ENCODE measurements around the gene CYP1A2. TPM values are rescaled to one million over a fixed set of nuclear protein-coding genes. Genes with fewer than 3 reads are reported as not detected.
A peak's percentile ranks its signal among the peaks of the same experiment; 100 is the strongest.

Gene CYP1A2
- total and polyA plus RNA-seq, 2 of the 13 experiments (the other 11 are each of a cell fraction or from before 2014, with no cell fraction given), result 0.07 TPM; not detected in 1

DNA sequence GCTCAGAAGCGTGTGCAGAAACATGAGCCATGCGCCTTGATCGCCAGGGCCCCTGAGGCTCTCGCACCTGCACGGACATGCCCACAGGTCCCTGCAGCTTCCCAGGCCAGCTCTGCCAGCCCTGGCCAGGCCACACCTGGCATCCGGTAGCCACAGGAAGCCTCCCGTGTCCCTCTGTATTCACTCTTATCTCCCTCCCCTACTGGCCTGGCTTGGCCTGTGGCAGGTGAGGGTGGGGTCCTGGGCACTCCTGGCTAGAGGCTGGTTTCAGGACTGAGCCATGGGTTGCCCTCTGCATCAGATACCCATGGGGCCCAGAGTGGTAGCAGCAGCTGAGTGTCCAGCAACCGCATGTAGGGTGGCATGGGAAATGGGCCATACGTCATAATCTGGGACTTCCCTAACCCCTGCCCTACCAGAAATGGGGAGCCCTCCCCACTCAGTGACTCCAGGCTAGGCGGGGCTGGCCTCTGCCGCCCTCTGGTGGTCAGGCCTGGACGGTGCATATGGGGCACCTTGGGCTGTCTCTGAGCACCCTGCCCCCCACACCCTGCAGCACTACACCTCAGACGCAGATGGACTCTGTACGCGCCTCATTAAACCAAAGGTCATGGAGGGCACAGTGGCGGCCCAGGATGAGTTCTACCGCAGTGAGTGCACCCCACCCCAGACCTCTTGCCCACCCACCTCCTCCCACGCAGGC, 51.4 kb downstream of the CYP1A2 start (continued):
- no peak for TF ChIP-seq MAFF (IDR thresholded peaks at IDR 0.05; ENCODE audit: low read depth, low read length)
- no peak for TF ChIP-seq ZFP36 (IDR thresholded peaks at IDR 0.05; ENCODE audit: borderline replicate concordance, low read depth, low read length, partially characterized antibody)
- no peak for TF ChIP-seq TSC22D2 (CRISPR knock-in tag; IDR thresholded peaks at IDR 0.05; ENCODE audit: borderline replicate concordance)
- TF ChIP-seq, protein P1, sequence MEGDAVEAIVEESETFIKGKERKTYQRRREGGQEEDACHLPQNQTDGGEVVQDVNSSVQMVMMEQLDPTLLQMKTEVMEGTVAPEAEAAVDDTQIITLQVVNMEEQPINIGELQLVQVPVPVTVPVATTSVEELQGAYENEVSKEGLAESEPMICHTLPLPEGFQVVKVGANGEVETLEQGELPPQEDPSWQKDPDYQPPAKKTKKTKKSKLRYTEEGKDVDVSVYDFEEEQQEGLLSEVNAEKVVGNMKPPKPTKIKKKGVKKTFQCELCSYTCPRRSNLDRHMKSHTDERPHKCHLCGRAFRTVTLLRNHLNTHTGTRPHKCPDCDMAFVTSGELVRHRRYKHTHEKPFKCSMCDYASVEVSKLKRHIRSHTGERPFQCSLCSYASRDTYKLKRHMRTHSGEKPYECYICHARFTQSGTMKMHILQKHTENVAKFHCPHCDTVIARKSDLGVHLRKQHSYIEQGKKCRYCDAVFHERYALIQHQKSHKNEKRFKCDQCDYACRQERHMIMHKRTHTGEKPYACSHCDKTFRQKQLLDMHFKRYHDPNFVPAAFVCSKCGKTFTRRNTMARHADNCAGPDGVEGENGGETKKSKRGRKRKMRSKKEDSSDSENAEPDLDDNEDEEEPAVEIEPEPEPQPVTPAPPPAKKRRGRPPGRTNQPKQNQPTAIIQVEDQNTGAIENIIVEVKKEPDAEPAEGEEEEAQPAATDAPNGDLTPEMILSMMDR (CRISPR knock-in tag; IDR thresholded peaks at IDR 0.05), result peak; percentile 97
- no peak for TF ChIP-seq ZNF766 (CRISPR knock-in tag; IDR thresholded peaks at IDR 0.05; ENCODE audit: borderline replicate concordance)
- peak; percentile 40; the same call in 1 of the 2 replicates for TF ChIP-seq ZNF768 (CRISPR knock-in tag; IDR thresholded peaks at IDR 0.05)
- no peak for TF ChIP-seq ARNTL (CRISPR knock-in tag; IDR thresholded peaks at IDR 0.05)
- no peak for TF ChIP-seq NFE2L2 (IDR thresholded peaks at IDR 0.05; ENCODE audit: low read length)
- peak; percentile 96 for TF ChIP-seq RAD21 (CRISPR knock-in tag; IDR thresholded peaks at IDR 0.05)
- TF ChIP-seq, protein P2, sequence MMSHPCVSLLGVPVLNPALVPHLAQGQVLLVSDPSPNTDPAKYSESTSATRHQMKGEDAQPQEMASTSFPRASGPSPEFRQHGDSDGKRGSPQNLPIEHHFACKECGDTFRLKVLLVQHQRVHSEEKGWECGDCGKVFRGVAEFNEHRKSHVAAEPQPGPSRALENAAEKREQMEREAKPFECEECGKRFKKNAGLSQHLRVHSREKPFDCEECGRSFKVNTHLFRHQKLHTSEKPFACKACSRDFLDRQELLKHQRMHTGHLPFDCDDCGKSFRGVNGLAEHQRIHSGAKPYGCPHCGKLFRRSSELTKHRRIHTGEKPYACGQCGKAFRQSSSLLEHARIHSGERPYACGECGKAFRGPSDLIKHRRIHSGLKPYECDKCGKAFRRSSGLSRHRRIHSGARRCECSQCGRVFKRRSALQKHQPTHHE (CRISPR knock-in tag; IDR thresholded peaks at IDR 0.05; ENCODE audit: borderline replicate concordance), result no peak
- TF ChIP-seq, protein P3, sequence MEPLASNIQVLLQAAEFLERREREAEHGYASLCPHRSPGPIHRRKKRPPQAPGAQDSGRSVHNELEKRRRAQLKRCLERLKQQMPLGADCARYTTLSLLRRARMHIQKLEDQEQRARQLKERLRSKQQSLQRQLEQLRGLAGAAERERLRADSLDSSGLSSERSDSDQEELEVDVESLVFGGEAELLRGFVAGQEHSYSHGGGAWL (CRISPR knock-in tag; IDR thresholded peaks at IDR 0.05), result no peak
- TF ChIP-seq, protein P4, sequence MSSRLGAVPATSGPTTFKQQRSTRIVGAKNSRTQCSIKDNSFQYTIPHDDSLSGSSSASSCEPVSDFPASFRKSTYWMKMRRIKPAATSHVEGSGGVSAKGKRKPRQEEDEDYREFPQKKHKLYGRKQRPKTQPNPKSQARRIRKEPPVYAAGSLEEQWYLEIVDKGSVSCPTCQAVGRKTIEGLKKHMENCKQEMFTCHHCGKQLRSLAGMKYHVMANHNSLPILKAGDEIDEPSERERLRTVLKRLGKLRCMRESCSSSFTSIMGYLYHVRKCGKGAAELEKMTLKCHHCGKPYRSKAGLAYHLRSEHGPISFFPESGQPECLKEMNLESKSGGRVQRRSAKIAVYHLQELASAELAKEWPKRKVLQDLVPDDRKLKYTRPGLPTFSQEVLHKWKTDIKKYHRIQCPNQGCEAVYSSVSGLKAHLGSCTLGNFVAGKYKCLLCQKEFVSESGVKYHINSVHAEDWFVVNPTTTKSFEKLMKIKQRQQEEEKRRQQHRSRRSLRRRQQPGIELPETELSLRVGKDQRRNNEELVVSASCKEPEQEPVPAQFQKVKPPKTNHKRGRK (CRISPR knock-in tag; IDR thresholded peaks at IDR 0.05), result no peak
- no peak for TF ChIP-seq ZNF547 (CRISPR knock-in tag; IDR thresholded peaks at IDR 0.05)
- no peak for TF ChIP-seq ZNF260 (CRISPR knock-in tag; IDR thresholded peaks at IDR 0.05; ENCODE audit: borderline replicate concordance, low read depth)
- TF ChIP-seq FOSL1 (CRISPR knock-in tag; IDR thresholded peaks at IDR 0.05; ENCODE audit: borderline replicate concordance), result no peak
- no peak for TF ChIP-seq DPF2 (CRISPR knock-in tag; IDR thresholded peaks at IDR 0.05; ENCODE audit: borderline replicate concordance, low read depth)
- no peak for TF ChIP-seq ZMAT3 (CRISPR knock-in tag; conservative IDR thresholded peaks at IDR 0.05)
- no peak for TF ChIP-seq MED1 (CRISPR knock-in tag; IDR thresholded peaks at IDR 0.05)
- TF ChIP-seq HDAC2 (CRISPR knock-in tag; IDR thresholded peaks at IDR 0.05), result no peak
- TF ChIP-seq, protein P5, sequence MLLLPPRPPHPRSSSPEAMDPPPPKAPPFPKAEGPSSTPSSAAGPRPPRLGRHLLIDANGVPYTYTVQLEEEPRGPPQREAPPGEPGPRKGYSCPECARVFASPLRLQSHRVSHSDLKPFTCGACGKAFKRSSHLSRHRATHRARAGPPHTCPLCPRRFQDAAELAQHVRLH (CRISPR knock-in tag; IDR thresholded peaks at IDR 0.05; ENCODE audit: borderline replicate concordance, low read depth), result no peak
- TF ChIP-seq, protein P6, sequence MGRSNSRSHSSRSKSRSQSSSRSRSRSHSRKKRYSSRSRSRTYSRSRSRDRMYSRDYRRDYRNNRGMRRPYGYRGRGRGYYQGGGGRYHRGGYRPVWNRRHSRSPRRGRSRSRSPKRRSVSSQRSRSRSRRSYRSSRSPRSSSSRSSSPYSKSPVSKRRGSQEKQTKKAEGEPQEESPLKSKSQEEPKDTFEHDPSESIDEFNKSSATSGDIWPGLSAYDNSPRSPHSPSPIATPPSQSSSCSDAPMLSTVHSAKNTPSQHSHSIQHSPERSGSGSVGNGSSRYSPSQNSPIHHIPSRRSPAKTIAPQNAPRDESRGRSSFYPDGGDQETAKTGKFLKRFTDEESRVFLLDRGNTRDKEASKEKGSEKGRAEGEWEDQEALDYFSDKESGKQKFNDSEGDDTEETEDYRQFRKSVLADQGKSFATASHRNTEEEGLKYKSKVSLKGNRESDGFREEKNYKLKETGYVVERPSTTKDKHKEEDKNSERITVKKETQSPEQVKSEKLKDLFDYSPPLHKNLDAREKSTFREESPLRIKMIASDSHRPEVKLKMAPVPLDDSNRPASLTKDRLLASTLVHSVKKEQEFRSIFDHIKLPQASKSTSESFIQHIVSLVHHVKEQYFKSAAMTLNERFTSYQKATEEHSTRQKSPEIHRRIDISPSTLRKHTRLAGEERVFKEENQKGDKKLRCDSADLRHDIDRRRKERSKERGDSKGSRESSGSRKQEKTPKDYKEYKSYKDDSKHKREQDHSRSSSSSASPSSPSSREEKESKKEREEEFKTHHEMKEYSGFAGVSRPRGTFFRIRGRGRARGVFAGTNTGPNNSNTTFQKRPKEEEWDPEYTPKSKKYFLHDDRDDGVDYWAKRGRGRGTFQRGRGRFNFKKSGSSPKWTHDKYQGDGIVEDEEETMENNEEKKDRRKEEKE (IDR thresholded peaks at IDR 0.05), result no peak
- 0 out of 2 replicates have a peak, but pooled peaks have one; percentile 30 for TF ChIP-seq ZNF552 (CRISPR knock-in tag; IDR thresholded peaks at IDR 0.05; ENCODE audit: borderline replicate concordance)
